Esophagus squamous epithelium (tissue), 5 donors: ENCODE results near the gene SLC19A1. TPM values are rescaled to one million over a fixed set of nuclear protein-coding genes. Genes with fewer than 3 reads are reported as not detected.

Source experiments
- DNase-seq: peaks from one replicate; lab custom pipeline; 2025; lab: John Stamatoyannopoulos, UW
- H3K27ac ChIP-seq, 4 donors: fragments of 200-600 bp; sonication (generic); one replicate each; pipeline ENCODE4 v1.5.1; 2016 to 2019; ENCODE audit warnings: mild to moderate bottlenecking in 1 of 4
- H3K27me3 ChIP-seq, 4 donors: fragments of 200-600 bp; sonication (generic); 1 replicate in 3 of 4; 2 replicates in 1 of 4; pipeline versions ENCODE4 v1.5.1 to v1.6.0; 2017 to 2021; ENCODE audit warnings: antibody characterized with exemption in 1 of 4
- H3K36me3 ChIP-seq, 3 donors: fragments of 200-600 bp; sonication (generic); one replicate each; pipeline ENCODE4 v1.5.1; 2016 to 2019
- H3K4me1 ChIP-seq, 3 donors: fragments of 200-600 bp; sonication (generic); one replicate each; pipeline ENCODE4 v1.5.1; 2017 to 2019
- H3K4me3 ChIP-seq, 4 donors: fragments of 200-600 bp; sonication (generic); 1 replicate in 3 of 4; 2 replicates in 1 of 4; pipeline ENCODE4 v1.5.1; 2016 to 2019; ENCODE audit warnings: mild to moderate bottlenecking in 2 of 4, moderate library complexity in 1 of 4
- H3K9me3 ChIP-seq, 3 donors: fragments of 200-600 bp; sonication (generic); one replicate each; pipeline ENCODE4 v1.5.1; 2016 to 2019
- POLR2A ChIP-seq, 4 donors: fragments of 450-650 bp; IDR thresholded peaks; one replicate each; pipeline ENCODE4 v1.6.1; 2017; ENCODE audit warnings: antibody characterized with exemption in 4 of 4, mild to moderate bottlenecking in 4 of 4, moderate library complexity in 3 of 4
- WGBS, 2 donors: methylation state at CpG; one replicate each; pipeline ENCODE4 v1.1.5; 2018; 5-methylcytosine and 5-hydroxymethylcytosine counted together
- intact Hi-C: fragments of 100-400 bp; cut with DNase I; formaldehyde crosslinking; loops from one replicate; pipeline ENCODE4 v1.15.0; 2022
- total RNA-seq, 4 donors: library from RNA; depleted of rRNA; stranded (reverse); fragments of >200 nt; gene quantifications; one replicate each; pipeline ENCODE4 v1.1.0, GENCODE V29; 2016
- TF ChIP-seq, protein P1 (sequence below), 6 experiments: fragments of 450-650 bp in 4 of 6; fragments of 200-600 bp in 2 of 6; sonication (generic) in 2 of 6; IDR thresholded peaks; one replicate each; pipeline ENCODE4 v1.5.1; 2016 to 2019; ENCODE audit warnings: antibody characterized with exemption in 6 of 6, mild to moderate bottlenecking in 4 of 6, moderate library complexity in 4 of 6
- donor health status: DM: yes; HTN: yes; CAD: no.

SLC19A1 gene
- total RNA-seq, 4 donors from 2014 or later, result 1.6 to 4.6 (median 2.9) TPM

DNA sequence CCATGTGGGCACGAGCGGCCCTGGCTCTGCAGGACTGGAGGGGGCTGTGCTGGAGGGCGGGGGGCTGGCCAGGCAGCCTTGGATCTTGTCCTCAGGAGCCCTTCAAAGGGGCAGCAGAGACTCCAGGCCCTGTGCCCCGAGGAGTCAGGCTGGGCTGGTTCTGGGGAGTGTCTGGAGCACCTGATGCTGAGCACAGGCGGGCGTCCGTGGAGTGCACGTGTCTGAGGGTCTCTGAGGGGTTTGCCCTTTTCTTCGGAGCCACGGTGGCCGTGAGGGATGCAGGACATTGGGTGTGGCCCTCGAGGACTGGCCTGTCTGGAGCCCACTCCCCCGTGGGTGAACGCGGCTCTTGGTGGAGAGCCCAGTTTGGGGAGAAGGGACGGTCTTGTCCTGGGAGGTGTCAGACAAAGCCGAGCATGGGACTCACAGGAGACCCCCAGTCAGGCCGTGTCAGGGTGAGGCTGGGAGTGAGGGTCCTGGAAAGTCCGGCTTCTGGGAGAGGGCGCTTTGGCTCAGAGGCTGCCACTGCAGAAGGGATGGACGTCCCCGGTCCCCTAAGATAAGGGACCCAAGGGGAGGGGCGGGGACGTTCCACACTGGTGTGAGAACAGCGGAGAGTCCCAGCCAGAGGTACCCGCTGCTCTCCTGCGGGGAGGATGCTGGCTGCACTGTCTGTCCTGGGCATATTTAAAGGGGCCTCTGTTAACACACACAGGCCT, 76.5 kb downstream of the SLC19A1 start:
- intact Hi-C loops, result no loop called here
- 84 to 93% methylated on average over 4 to 5 of the region's 27 CpGs for WGBS, 2 donors
- peaks cover 9 to 44% (median 15%) of the 10 kb centered on the region in 3 donors for H3K4me1 ChIP-seq
- peaks cover 0 to 9% (median 0%) of the 10 kb centered on the region in 3 donors for H3K9me3 ChIP-seq
- no peak for TF ChIP-seq POLR2A (IDR thresholded peaks at IDR 0.05)
- TF ChIP-seq, protein P1, sequence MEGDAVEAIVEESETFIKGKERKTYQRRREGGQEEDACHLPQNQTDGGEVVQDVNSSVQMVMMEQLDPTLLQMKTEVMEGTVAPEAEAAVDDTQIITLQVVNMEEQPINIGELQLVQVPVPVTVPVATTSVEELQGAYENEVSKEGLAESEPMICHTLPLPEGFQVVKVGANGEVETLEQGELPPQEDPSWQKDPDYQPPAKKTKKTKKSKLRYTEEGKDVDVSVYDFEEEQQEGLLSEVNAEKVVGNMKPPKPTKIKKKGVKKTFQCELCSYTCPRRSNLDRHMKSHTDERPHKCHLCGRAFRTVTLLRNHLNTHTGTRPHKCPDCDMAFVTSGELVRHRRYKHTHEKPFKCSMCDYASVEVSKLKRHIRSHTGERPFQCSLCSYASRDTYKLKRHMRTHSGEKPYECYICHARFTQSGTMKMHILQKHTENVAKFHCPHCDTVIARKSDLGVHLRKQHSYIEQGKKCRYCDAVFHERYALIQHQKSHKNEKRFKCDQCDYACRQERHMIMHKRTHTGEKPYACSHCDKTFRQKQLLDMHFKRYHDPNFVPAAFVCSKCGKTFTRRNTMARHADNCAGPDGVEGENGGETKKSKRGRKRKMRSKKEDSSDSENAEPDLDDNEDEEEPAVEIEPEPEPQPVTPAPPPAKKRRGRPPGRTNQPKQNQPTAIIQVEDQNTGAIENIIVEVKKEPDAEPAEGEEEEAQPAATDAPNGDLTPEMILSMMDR (IDR thresholded peaks at IDR 0.05), result no peak
- H3K27ac ChIP-seq, result no peak overlapping the region
- no peak for DNase-seq
- peaks cover 0 to 41% (median 0%) of the 10 kb centered on the region in 4 donors for H3K27me3 ChIP-seq
- H3K4me3 ChIP-seq, result no peak overlapping the region
- H3K36me3 ChIP-seq, result peaks cover 0 to 22% (median 0%) of the 10 kb centered on the region in 3 donors

GRCh38 chr21:45465105-45465504, 77.1 kb downstream of the SLC19A1 start:
- DNase-seq, result no peak
- TF ChIP-seq, protein P1 (IDR thresholded peaks at IDR 0.05), result no peak
- TF ChIP-seq POLR2A (IDR thresholded peaks at IDR 0.05), result no peak
- peaks cover 0 to 9% (median 0%) of the 10 kb centered on the region in 3 donors for H3K9me3 ChIP-seq
- H3K4me1 ChIP-seq, result peaks cover 5 to 42% (median 9%) of the 10 kb centered on the region in 3 donors
- peaks cover 0 to 26% (median 0%) of the 10 kb centered on the region in 3 donors for H3K36me3 ChIP-seq
- H3K27ac ChIP-seq, result no peak overlapping the region
- no peak overlapping the region for H3K4me3 ChIP-seq
- peaks cover 0 to 41% (median 0%) of the 10 kb centered on the region in 4 donors for H3K27me3 ChIP-seq
- intact Hi-C loops, result no loop called here
- WGBS, 2 donors, result 52 to 72% methylated on average over 6 to 9 of the region's 16 CpGs

DNA sequence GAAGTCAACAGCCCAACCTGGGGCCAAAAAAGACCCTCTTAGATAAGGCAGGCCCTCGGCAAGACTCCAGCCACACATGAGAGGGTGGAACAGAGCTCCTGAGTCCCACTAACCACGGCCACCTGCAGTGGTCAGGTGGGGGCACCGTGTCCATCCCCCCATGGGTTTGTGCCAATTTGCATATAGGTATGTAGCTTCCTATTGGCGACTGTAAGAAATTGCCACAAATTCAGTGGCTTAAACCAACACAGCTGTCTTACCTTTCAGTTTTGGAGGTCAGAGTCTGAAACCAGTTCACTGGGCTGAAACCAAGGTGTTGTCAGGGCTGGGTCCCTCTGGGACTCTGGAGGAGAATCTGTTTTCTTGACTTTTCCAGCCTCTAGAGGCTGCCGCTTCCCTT, 77.9 kb downstream of the SLC19A1 start:
- no peak for DNase-seq
- H3K4me1 ChIP-seq, result peaks cover 0 to 36% (median under 1%) of the 10 kb centered on the region in 3 donors
- 100% methylated on average over 1 to 2 of the region's 5 CpGs for WGBS, 2 donors
- intact Hi-C loops, result no loop called here
- peaks cover 0 to 9% (median 0%) of the 10 kb centered on the region in 3 donors for H3K9me3 ChIP-seq
- TF ChIP-seq POLR2A (IDR thresholded peaks at IDR 0.05), result no peak
- peaks cover 0 to 41% (median 0%) of the 10 kb centered on the region in 4 donors for H3K27me3 ChIP-seq
- H3K36me3 ChIP-seq, result peaks cover 0 to 32% (median 0%) of the 10 kb centered on the region in 3 donors
- H3K27ac ChIP-seq, result no peak overlapping the region
- no peak overlapping the region for H3K4me3 ChIP-seq

DNA sequence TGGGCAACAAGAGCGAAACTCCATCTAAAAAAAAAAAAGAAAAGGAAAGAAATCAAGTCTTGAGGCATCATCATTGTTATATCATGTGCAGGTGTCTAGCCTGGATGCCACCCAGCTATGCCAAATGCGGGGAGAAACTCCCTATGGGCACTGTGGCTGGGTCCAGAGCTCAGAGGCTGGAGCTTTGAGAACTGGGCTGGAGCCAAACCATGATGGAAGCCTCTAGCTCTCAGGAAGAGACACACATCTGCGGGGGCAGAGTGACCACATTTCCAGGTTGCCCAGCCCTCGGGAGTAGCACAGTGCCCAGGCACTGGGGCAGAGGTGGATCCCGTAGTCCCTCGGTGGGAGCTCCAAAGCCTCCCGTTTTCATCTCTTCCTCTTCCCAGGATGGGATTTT, 78.4 kb downstream of the SLC19A1 start:
- no peak overlapping the region for H3K27ac ChIP-seq
- TF ChIP-seq, protein P1 (IDR thresholded peaks at IDR 0.05), result no peak
- no peak for TF ChIP-seq POLR2A (IDR thresholded peaks at IDR 0.05)
- H3K36me3 ChIP-seq, result peaks cover 0 to 27% (median 0%) of the 10 kb centered on the region in 3 donors
- no peak overlapping the region for H3K4me3 ChIP-seq
- peaks cover 0 to 41% (median 0%) of the 10 kb centered on the region in 4 donors for H3K27me3 ChIP-seq
- H3K4me1 ChIP-seq, result peaks cover 0 to 33% (median 0%) of the 10 kb centered on the region in 3 donors
- 95 to 97% methylated on average over 5 of the region's 7 CpGs for WGBS, 2 donors
- intact Hi-C loops, result no loop called here
- H3K9me3 ChIP-seq, result peaks cover 0 to 9% (median 0%) of the 10 kb centered on the region in 3 donors
- no peak for DNase-seq

DNA sequence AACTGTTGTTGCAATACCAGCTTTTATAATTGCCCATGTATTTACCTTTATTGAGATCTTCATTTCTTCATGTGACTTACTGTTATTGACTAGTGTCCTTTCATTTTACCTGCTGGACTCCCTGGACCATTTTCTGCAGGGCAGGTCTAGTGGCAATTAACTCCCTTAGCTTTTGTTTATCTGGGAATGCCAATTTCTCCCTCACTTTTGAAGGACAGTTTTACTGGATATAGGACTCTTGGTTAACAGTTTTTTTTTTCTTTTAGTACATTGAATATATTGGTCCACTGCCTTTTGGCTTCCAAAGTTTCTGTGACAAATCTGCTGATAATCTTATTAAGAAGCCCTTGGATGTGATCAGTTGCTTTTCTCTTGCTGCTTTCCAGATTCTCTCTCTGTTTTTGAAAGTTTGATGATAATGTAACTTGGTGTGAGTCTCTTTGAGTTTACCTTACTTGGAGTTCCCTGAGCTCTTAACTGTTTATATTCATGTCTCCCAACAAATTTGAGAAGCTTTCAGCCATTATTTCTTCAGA, 80.4 kb downstream of the SLC19A1 start:
- Histone ChIP-seq H3K36me3 (peaks cover 0 to 17% (median 0%) of the 10 kb centered on the region in 3 donors), H3K27me3 (peaks cover 0 to 45% (median 0%) of the 10 kb centered on the region in 4 donors), H3K4me1 (peaks cover 0 to 35% (median 6%) of the 10 kb centered on the region in 3 donors), H3K27ac (no peak overlapping the region), H3K4me3 (no peak overlapping the region), H3K9me3 (peaks cover 0 to 9% (median 0%) of the 10 kb centered on the region in 3 donors)
- TF ChIP-seq POLR2A (IDR thresholded peaks at IDR 0.05), result no peak
- TF ChIP-seq, protein P1 (IDR thresholded peaks at IDR 0.05), result no peak
- intact Hi-C loops, result no loop called here
- no peak for DNase-seq
